Measurements from ENCODE around the gene SLC19A1. TPM values are rescaled to one million over a fixed set of nuclear protein-coding genes. Genes with fewer than 3 reads are reported as not detected.
A peak's percentile ranks its signal among the peaks of the same experiment; 100 is the strongest.

SLC19A1 gene
- total RNA-seq, 5 donors from 2014 or later (not counting 1 experiment from before 2014, with no cell fraction given) = 10.4 to 19.2 (median 16.4) TPM

DNA sequence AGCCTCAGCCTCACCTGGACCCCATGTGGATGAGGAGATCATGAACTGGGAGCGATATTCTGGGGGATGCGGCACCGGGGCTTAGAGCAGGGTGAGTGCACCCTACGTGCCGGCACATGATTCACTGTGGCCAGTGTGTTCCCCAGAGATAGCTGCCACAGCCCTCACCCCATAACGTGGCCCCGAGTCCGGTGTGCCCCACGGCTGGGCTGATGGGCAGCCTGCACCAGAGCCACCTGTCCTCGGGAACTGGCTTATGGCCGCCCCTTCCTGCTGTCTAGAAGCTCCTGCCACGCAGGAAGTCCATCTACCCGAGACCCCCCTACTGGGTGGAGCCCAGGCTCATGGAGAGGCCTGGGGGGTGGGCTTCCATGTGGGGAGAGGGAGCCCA, 39.1 kb upstream of the SLC19A1 start:
- no peaks in the 10 kb centered on the region for H3K36me3 ChIP-seq (ENCODE audit: control insufficient read depth in 2 of 2, extremely low read depth in 1 of 2, insufficient read depth in 1 of 2, low read length in 1 of 2)
- ATAC-seq (replicated peaks in 1 of 4) (no peak), DNase-seq (no peak)
- Mint-ChIP-seq H3K27ac (no peak overlapping the region), H3K4me1 (no peaks in the 10 kb centered on the region), H3K36me3 (no peaks in the 10 kb centered on the region), H3K9me3 (peaks cover under 1 to 11% (median 8%) of the 10 kb centered on the region in 3 donors), H3K27me3 (peaks cover 5 to 7% of the 10 kb centered on the region in 2 donors), H3K4me3 (no peak overlapping the region)
- H3K27me3 ChIP-seq (replicated peaks in 1 of 2; ENCODE audit: control insufficient read depth in 2 of 2, extremely low read depth in 1 of 2, insufficient read depth in 2 of 2, low read length in 1 of 2) = peaks cover 0 to 43% of the 10 kb centered on the region in 2 experiments
- ChIA-PET POLR2A (no interaction called here), CTCF (no interaction called here)
- no peak overlapping the region for H3K4me3 ChIP-seq (ENCODE audit: control insufficient read depth in 1 of 2, extremely low read depth in 1 of 2, low read length in 1 of 2)
- no peak overlapping the region for H3K27ac ChIP-seq (ENCODE audit: low read length)
- WGBS (ENCODE audit: insufficient coverage) = 83% methylated on average over 5 of the region's 13 CpGs
- H3K4me1 ChIP-seq (ENCODE audit: control insufficient read depth in 1 of 2, extremely low read depth in 1 of 2, insufficient read depth in 2 of 2, low read length in 2 of 2) = no peaks in the 10 kb centered on the region
- H3K9me3 ChIP-seq = no peaks in the 10 kb centered on the region

- ATAC-seq (replicated peaks in 1 of 4) (no peak), DNase-seq (no peak)
- 69% methylated on average over 28 of the region's 33 CpGs for WGBS (ENCODE audit: insufficient coverage)
- peaks cover 0 to 6% (median 3%) of the 10 kb centered on the region in 3 donors for H3K9me3 Mint-ChIP-seq
- H3K4me3 Mint-ChIP-seq = no peak overlapping the region
- ChIA-PET POLR2A (no interaction called here), CTCF (no interaction called here)
- no peaks in the 10 kb centered on the region for H3K4me1 Mint-ChIP-seq
- Histone ChIP-seq H3K27me3 (replicated peaks in 1 of 2; ENCODE audit: control insufficient read depth in 2 of 2, extremely low read depth in 1 of 2, insufficient read depth in 2 of 2, low read length in 1 of 2) (peaks cover 0 to 43% of the 10 kb centered on the region in 2 experiments), H3K36me3 (ENCODE audit: control insufficient read depth in 2 of 2, extremely low read depth in 1 of 2, insufficient read depth in 1 of 2, low read length in 1 of 2) (no peaks in the 10 kb centered on the region), H3K4me1 (ENCODE audit: control insufficient read depth in 1 of 2, extremely low read depth in 1 of 2, insufficient read depth in 2 of 2, low read length in 2 of 2) (no peaks in the 10 kb centered on the region), H3K9me3 (no peaks in the 10 kb centered on the region), H3K4me3 (ENCODE audit: control insufficient read depth in 1 of 2, extremely low read depth in 1 of 2, low read length in 1 of 2) (no peak overlapping the region), H3K27ac (ENCODE audit: low read length) (no peak overlapping the region)
- no peak overlapping the region for H3K27ac Mint-ChIP-seq
- no peaks in the 10 kb centered on the region for H3K36me3 Mint-ChIP-seq
- H3K27me3 Mint-ChIP-seq = peaks cover 0 to 7% of the 10 kb centered on the region in 2 donors
Measured at GRCh38 chr21:45580576-45581321, 38.5 kb upstream of the SLC19A1 start.

DNA sequence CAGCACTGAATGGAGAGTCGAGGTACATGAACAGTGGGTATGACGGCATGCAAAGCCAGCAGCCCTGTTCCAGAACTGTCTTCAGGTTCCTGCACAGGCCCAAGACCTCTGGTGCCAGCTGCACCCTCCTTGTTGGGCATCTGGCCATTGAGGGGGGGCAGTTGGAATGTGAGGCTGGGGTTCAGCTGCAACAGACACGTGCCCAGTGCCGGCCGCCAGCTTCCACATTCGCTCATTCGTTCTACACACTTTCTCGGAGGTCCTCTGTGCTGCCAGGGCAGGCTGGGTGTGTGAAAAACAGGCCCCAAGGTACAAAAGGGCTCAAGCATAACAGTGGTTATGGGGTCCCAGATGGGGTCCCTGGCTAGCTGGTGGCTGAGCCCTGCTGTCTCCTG, 37.9 kb upstream of the SLC19A1 start:
- peaks cover 0 to 44% of the 10 kb centered on the region in 2 experiments for H3K27me3 ChIP-seq (replicated peaks in 1 of 2; ENCODE audit: control insufficient read depth in 2 of 2, extremely low read depth in 1 of 2, insufficient read depth in 2 of 2, low read length in 1 of 2)
- no peaks in the 10 kb centered on the region for H3K4me1 Mint-ChIP-seq
- H3K36me3 Mint-ChIP-seq = no peaks in the 10 kb centered on the region
- 88% methylated on average over 8 of the region's 8 CpGs for WGBS (ENCODE audit: insufficient coverage)
- H3K9me3 Mint-ChIP-seq = peaks cover 0 to 6% (median 3%) of the 10 kb centered on the region in 3 donors
- ChIA-PET POLR2A (no interaction called here), CTCF (no interaction called here)
- H3K27ac Mint-ChIP-seq = no peak overlapping the region
- peaks cover 0 to 7% of the 10 kb centered on the region in 2 donors for H3K27me3 Mint-ChIP-seq
- ATAC-seq (replicated peaks in 1 of 4) = no peak
- no peaks in the 10 kb centered on the region for H3K9me3 ChIP-seq
- no peaks in the 10 kb centered on the region for H3K4me1 ChIP-seq (ENCODE audit: control insufficient read depth in 1 of 2, extremely low read depth in 1 of 2, insufficient read depth in 2 of 2, low read length in 2 of 2)
- no peak overlapping the region for H3K4me3 Mint-ChIP-seq
- H3K36me3 ChIP-seq (ENCODE audit: control insufficient read depth in 2 of 2, extremely low read depth in 1 of 2, insufficient read depth in 1 of 2, low read length in 1 of 2) = no peaks in the 10 kb centered on the region
- H3K4me3 ChIP-seq (ENCODE audit: control insufficient read depth in 1 of 2, extremely low read depth in 1 of 2, low read length in 1 of 2) = no peak overlapping the region
- DNase-seq = no peak
- H3K27ac ChIP-seq (ENCODE audit: low read length) = no peak overlapping the region

GRCh38 chr21:45579383-45580180, 37.3 kb upstream of the SLC19A1 start:
- H3K27ac Mint-ChIP-seq = no peak overlapping the region
- H3K36me3 Mint-ChIP-seq = no peaks in the 10 kb centered on the region
- Histone ChIP-seq H3K36me3 (ENCODE audit: control insufficient read depth in 2 of 2, extremely low read depth in 1 of 2, insufficient read depth in 1 of 2, low read length in 1 of 2) (no peaks in the 10 kb centered on the region), H3K4me1 (ENCODE audit: control insufficient read depth in 1 of 2, extremely low read depth in 1 of 2, insufficient read depth in 2 of 2, low read length in 2 of 2) (no peaks in the 10 kb centered on the region), H3K4me3 (ENCODE audit: control insufficient read depth in 1 of 2, extremely low read depth in 1 of 2, low read length in 1 of 2) (no peak overlapping the region), H3K27me3 (replicated peaks in 1 of 2; ENCODE audit: control insufficient read depth in 2 of 2, extremely low read depth in 1 of 2, insufficient read depth in 2 of 2, low read length in 1 of 2) (peaks cover 0 to 42% of the 10 kb centered on the region in 2 experiments), H3K27ac (ENCODE audit: low read length) (no peak overlapping the region), H3K9me3 (no peaks in the 10 kb centered on the region)
- WGBS (ENCODE audit: insufficient coverage) = 91% methylated on average over 29 of the region's 29 CpGs
- CTCF ChIA-PET = no interaction called here
- POLR2A ChIA-PET = no interaction called here
- H3K4me1 Mint-ChIP-seq = no peaks in the 10 kb centered on the region
- no peak overlapping the region for H3K4me3 Mint-ChIP-seq
- peaks cover 0 to 7% of the 10 kb centered on the region in 2 donors for H3K27me3 Mint-ChIP-seq
- no peak for ATAC-seq (replicated peaks in 1 of 4)
- DNase-seq = peak in 1 of 35 experiments; percentile 2
- peaks cover 0 to 6% (median 3%) of the 10 kb centered on the region in 3 donors for H3K9me3 Mint-ChIP-seq

- Histone ChIP-seq H3K4me3 (ENCODE audit: control insufficient read depth in 1 of 2, extremely low read depth in 1 of 2, low read length in 1 of 2) (no peak overlapping the region), H3K27me3 (replicated peaks in 1 of 2; ENCODE audit: control insufficient read depth in 2 of 2, extremely low read depth in 1 of 2, insufficient read depth in 2 of 2, low read length in 1 of 2) (peaks cover 0 to 42% of the 10 kb centered on the region in 2 experiments), H3K36me3 (ENCODE audit: control insufficient read depth in 2 of 2, extremely low read depth in 1 of 2, insufficient read depth in 1 of 2, low read length in 1 of 2) (no peaks in the 10 kb centered on the region), H3K27ac (ENCODE audit: low read length) (no peak overlapping the region), H3K4me1 (ENCODE audit: control insufficient read depth in 1 of 2, extremely low read depth in 1 of 2, insufficient read depth in 2 of 2, low read length in 2 of 2) (no peaks in the 10 kb centered on the region), H3K9me3 (no peaks in the 10 kb centered on the region)
- Mint-ChIP-seq H3K27me3 (peaks cover 0 to 7% of the 10 kb centered on the region in 2 donors), H3K36me3 (no peaks in the 10 kb centered on the region), H3K9me3 (peaks cover 0 to 6% (median 3%) of the 10 kb centered on the region in 3 donors), H3K4me3 (no peak overlapping the region), H3K27ac (no peak overlapping the region), H3K4me1 (no peaks in the 10 kb centered on the region)
- ChIA-PET POLR2A (no interaction called here), CTCF (no interaction called here)
- no peak for ATAC-seq (replicated peaks in 1 of 4)
- DNase-seq = no peak
- 92% methylated on average over 17 of the region's 21 CpGs for WGBS (ENCODE audit: insufficient coverage)
Measured at GRCh38 chr21:45578811-45579381, 36.7 kb upstream of the SLC19A1 start.

DNA sequence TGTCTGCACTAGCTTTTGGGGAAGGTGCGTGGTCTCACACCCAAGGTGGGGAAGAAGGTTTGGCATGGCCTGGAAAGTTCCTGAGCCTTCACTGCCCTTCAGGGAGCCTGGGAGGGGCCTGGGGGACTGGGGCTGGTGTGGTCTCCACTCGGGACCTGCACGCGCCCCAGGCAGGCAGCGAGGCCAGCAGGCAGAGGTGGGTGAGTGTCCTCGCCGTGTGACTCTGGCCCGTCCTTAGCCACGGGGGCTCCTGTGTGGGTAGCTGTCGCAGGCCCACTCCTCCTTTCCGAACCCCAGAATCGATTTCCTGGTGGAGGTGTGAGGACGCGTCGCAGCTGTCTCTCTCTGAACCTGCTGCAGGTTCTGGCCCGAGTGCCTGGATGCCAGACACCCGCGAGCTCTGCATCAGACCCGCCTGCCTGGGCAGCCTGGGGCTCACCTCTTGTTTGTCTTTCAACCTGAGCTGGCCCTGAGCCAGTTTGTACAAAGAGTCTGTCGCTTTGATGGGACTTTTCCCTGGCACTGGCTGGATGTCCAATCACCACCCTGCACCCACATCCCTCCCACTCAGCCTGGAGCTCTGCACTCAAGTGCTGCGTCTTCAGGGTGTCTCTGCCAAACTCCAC, 36.0 kb upstream of the SLC19A1 start:
- ChIA-PET CTCF (no interaction called here), POLR2A (no interaction called here)
- Mint-ChIP-seq H3K4me3 (no peak overlapping the region), H3K36me3 (no peaks in the 10 kb centered on the region), H3K27me3 (peaks cover 0 to 7% of the 10 kb centered on the region in 2 donors), H3K27ac (no peak overlapping the region), H3K4me1 (no peaks in the 10 kb centered on the region), H3K9me3 (peaks cover 0 to 6% (median 3%) of the 10 kb centered on the region in 3 donors)
- no peaks in the 10 kb centered on the region for H3K4me1 ChIP-seq (ENCODE audit: control insufficient read depth in 1 of 2, extremely low read depth in 1 of 2, insufficient read depth in 2 of 2, low read length in 2 of 2)
- H3K9me3 ChIP-seq = no peaks in the 10 kb centered on the region
- H3K27ac ChIP-seq (ENCODE audit: low read length) = no peak overlapping the region
- DNase-seq (peak in 1 of 35 experiments; percentile 4), ATAC-seq (replicated peaks in 1 of 4) (no peak)
- H3K36me3 ChIP-seq (ENCODE audit: control insufficient read depth in 2 of 2, extremely low read depth in 1 of 2, insufficient read depth in 1 of 2, low read length in 1 of 2) = no peaks in the 10 kb centered on the region
- peaks cover 0 to 42% of the 10 kb centered on the region in 2 experiments for H3K27me3 ChIP-seq (replicated peaks in 1 of 2; ENCODE audit: control insufficient read depth in 2 of 2, extremely low read depth in 1 of 2, insufficient read depth in 2 of 2, low read length in 1 of 2)
- H3K4me3 ChIP-seq (ENCODE audit: control insufficient read depth in 1 of 2, extremely low read depth in 1 of 2, low read length in 1 of 2) = no peak overlapping the region
- WGBS (ENCODE audit: insufficient coverage) = 80% methylated on average over 21 of the region's 21 CpGs

Measured in T-cell (primary cell).